Transverse colon (tissue), 3 donors: ENCODE measurements around the gene CCDC32.

Source experiments
- POLR2A ChIP-seq: fragments of 450-650 bp; IDR thresholded peaks from one replicate; pipeline ENCODE4 v1.6.1; 2016; ENCODE audit warnings: antibody characterized with exemption, mild to moderate bottlenecking, moderate library complexity
- TF ChIP-seq, protein P1 (sequence below), 5 experiments: fragments of 200-600 bp in 3 of 5; fragments of 450-650 bp in 2 of 5; sonication (generic) in 3 of 5; IDR thresholded peaks; 1 replicate in 2 of 5; 2 replicates in 3 of 5; pipeline ENCODE4 v1.5.1; 2016 to 2017; ENCODE audit warnings: antibody characterized with exemption in 5 of 5, inconsistent platforms in 3 of 5, mild to moderate bottlenecking in 2 of 5, moderate library complexity in 1 of 5

DNA sequence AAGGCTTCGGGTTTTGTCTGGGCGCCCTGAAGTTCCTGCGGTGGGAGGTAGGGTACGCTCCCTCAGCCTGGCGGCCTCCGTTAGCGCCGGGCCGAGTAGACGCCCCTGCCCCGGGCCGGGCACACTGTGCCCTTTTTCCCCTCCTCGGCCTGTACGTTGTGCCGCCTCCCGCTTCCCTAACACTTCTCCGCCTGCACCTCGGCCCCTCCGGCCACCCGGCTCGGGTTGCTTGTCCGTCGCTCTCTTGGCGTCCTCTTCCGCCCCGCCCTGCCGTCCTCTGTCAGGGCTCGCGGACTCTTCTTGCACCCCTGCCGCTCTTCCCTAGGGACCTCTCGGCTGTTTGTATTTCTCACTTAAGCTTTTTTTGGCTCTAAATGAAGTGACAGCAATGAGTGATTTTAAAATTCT is 29.6 kb upstream of the CCDC32 start:
- TF ChIP-seq, protein P1, sequence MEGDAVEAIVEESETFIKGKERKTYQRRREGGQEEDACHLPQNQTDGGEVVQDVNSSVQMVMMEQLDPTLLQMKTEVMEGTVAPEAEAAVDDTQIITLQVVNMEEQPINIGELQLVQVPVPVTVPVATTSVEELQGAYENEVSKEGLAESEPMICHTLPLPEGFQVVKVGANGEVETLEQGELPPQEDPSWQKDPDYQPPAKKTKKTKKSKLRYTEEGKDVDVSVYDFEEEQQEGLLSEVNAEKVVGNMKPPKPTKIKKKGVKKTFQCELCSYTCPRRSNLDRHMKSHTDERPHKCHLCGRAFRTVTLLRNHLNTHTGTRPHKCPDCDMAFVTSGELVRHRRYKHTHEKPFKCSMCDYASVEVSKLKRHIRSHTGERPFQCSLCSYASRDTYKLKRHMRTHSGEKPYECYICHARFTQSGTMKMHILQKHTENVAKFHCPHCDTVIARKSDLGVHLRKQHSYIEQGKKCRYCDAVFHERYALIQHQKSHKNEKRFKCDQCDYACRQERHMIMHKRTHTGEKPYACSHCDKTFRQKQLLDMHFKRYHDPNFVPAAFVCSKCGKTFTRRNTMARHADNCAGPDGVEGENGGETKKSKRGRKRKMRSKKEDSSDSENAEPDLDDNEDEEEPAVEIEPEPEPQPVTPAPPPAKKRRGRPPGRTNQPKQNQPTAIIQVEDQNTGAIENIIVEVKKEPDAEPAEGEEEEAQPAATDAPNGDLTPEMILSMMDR (IDR thresholded peaks at IDR 0.05), result peak in 3 of 5 experiments; percentile 2 to 49 (median 43)
- TF ChIP-seq POLR2A, result no peak
